ENCODE results near the gene TFAP2E.

Gene TFAP2E

GRCh38 chr1:35573198-35574124, at the start of gene TFAP2E:
Gene TFAP2E, plus strand, starts transcription at chr1:35573314. Its CDS starts 264 bp downstream, at chr1:35573578.
- peak; percentile 32 for DNase-seq (ENCODE audit: low read depth)

DNA sequence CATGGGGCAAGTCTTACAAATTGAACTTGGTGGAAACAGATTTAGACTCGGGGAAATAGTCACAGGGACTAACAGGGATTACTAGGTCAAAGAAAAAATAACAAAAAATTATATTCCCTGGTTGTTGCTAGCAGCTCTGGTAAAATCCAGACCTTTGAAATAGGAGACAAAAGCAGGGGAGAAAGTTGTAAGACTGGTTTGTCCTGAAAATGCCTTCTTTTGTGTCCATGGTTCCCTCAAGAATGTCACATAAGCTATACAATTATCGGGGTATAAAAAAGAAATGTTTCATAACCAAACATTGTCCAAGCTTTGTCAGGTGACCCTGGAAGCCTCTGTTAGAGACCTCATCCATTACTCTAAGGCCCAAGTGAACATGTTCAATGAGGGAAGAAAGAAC, 49.0 kb upstream of the TFAP2E start:
- DNase-seq (ENCODE audit: low read depth) = no peak

DNA sequence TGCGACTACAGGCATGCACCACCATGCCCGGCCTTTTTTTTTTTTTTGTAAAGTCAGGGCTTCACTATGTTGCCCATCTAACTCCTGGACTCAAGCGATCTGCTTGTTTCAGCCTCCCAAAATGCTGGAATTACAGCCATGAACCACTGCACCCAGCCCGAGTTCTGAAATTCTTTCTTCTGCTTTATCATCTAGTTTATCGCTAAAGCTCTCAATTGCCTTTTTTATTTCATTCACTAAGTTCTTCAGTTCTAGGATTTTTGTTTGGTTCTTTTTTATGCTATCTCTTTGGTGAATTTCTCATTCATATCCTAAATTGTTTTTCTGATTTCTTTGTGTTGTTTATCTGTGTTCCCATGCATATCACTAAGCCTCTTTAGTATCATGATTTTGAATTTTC, 42.9 kb upstream of the TFAP2E start:
- DNase-seq (ENCODE audit: low read depth) = no peak

- DNase-seq (ENCODE audit: low read depth) = no peak
Observed at GRCh38 chr1:35530946-35531345, 42.2 kb upstream of the TFAP2E start.

DNA sequence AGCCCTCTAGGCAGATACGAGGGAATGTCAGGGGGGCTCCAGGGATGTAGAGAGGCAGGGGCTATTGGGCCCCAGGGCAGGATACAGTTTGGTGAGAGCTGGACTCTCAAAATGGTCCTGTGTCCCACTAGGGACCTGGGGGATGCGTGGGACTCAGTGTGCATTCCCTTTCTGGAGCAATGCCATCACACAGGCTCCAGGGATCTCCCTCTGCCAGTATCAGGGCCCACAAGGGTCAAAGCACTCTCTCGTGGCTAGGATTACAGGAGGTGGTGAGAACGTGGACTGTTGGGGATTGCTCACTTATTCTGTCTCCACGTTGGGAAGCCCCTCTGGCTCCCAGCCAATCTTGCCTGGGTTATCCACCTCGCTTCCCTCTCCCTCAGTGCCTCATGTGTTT, 41.7 kb upstream of the TFAP2E start:
- DNase-seq (ENCODE audit: low read depth) = no peak

DNA sequence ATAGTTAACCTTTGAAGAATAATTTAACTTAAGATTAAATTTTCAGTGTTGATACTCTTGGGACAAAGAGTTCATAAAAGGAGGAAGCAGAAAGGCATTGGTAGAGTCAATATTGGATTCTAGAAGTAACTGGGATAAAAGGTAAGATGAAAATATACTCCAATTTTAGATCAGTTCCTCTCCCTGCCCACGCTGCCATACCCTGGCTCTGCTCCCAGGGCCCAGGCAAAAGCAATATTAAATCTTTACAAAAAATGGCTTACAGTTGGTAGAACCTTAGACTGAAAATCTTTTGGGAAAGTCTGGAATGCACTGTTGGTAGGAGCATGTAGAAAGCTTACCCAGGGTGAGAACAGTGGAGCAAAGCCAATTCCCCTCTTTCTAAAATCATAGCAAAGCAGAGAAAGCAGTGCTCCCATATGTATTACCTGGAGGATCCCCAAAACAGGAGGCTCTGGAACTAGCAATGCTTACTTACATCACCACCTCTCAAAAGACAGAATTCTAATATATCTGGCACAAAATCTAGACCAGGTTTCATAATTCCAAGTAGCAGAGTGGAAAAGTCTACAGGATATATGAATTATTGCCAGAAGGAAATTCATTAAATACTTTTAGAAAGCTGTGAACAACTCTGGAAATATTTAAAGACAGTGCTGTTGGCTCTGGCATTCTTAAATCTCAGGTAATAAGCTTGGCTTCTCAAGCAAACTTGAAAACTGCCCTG, 40.5 kb upstream of the TFAP2E start:
- no peak for DNase-seq (ENCODE audit: low read depth)

GRCh38 chr1:35533586-35533985, 39.5 kb upstream of the TFAP2E start:
- DNase-seq (ENCODE audit: low read depth) = no peak

DNA sequence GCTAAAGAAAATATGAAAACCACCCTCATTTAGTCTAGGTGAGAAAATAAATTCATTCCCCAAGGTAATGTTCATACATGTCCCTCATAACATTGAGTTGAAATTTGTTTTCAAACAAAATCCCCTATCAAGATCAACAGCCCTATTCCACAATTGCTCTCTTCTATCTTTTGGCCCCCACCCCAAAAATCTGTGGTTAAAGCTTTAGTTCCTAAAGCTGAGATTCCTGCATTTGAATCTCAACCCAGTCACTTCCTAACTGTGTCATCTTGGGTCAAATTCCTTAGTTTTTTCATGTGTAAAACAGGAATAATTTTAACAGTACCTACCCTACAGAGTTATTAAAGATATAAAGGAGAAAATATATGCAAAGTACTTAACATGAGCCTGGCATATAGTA, 37.9 kb upstream of the TFAP2E start:
- no peak for DNase-seq (ENCODE audit: low read depth)

- no peak for DNase-seq (ENCODE audit: low read depth)
Observed at GRCh38 chr1:35536556-35537162, 36.5 kb upstream of the TFAP2E start.

GRCh38 chr1:35537806-35538205, 35.3 kb upstream of the TFAP2E start:
- DNase-seq (ENCODE audit: low read depth) = no peak

- DNase-seq (ENCODE audit: low read depth) = peak; percentile 49
Observed at GRCh38 chr1:35539073-35539823, 33.9 kb upstream of the TFAP2E start.

- peak; percentile 32 for DNase-seq (ENCODE audit: low read depth)
Observed at GRCh38 chr1:35539824-35540261, 33.3 kb upstream of the TFAP2E start.

DNA sequence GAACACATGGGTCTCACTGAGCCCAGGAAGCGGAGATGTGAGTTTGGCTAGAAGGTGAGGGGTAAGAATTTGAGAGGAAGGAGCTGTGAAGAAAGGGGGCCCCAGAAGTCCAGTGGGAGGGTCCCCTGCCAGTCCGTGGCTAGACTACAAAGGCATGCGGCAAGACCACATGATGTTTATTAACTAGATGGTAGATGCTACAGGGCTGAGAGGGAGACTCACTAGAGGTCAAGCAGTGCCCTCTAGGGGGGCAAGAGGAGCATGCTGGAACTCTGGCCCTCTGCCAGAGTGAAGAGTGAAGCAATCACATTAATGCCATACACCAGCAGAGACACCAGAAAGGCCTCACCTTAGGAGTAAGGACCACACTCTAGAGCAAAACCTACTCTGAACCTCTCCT, 28.1 kb upstream of the TFAP2E start:
- peak; percentile 88 for DNase-seq (ENCODE audit: low read depth)

GRCh38 chr1:35546614-35547013, 26.5 kb upstream of the TFAP2E start:
- no peak for DNase-seq (ENCODE audit: low read depth)

DNA sequence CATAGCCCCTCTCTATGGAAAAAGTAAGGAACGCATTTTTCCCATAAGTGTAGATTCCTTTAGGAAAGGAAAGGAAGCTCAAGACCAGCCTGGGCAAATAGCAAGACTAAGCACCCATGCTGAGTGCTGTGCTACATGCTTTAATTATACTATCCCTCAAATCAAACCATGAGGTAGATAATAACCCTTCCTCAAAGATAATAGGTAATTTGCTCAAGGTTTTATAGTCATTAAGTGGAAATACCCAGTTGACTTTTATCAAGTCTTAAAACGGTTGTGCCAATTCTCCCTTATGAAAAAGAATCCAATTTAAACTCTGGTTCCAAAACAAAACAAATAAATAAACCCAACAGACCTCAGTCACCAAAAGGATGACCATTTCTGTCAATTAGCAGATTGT, 19.3 kb upstream of the TFAP2E start:
- no peak for DNase-seq (ENCODE audit: low read depth)

GRCh38 chr1:35554266-35555211, 18.6 kb upstream of the TFAP2E start:
- DNase-seq (ENCODE audit: low read depth) = peak; percentile 19

DNA sequence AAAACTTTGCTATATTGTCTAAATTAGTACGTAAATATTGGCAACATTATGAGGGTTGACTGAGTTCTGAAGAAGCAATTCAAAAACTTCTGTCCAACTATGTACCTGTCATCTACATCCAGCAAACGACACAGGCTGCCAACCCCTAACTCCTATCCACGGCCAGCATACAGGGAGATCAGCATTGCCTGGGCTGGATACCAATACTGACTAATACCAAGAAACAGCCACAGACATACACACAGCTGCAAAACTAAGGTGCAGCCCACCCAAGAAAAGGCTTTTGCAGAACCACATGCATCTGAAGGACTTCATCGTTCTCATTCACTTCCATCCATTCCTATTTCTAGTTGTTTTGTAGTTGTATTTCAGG, 17.9 kb upstream of the TFAP2E start:
- DNase-seq (ENCODE audit: low read depth) = no peak

GRCh38 chr1:35555601-35556477, 17.3 kb upstream of the TFAP2E start:
- DNase-seq (ENCODE audit: low read depth) = peak; percentile 95

- no peak for DNase-seq (ENCODE audit: low read depth)
Observed at GRCh38 chr1:35556484-35557117, 16.5 kb upstream of the TFAP2E start.
